ENCODE results near the gene COTL1. TPM values are rescaled to one million over a fixed set of nuclear protein-coding genes. Genes with fewer than 3 reads are reported as not detected.
A peak's percentile ranks its signal among the peaks of the same experiment; 100 is the strongest.

COTL1 gene
- total RNA-seq, 1 donor: 134 TPM

- no peak overlapping the region for H3K4me3 ChIP-seq (ENCODE audit: low read depth, low read length)
- no peak for TF ChIP-seq CTCF (IDR thresholded peaks at IDR 0.05; ENCODE audit: insufficient read depth, low read length)
- DNase-seq (ENCODE audit: low read depth): no peak
Observed at GRCh38 chr16:84614968-84615813, 2.7 kb downstream of the COTL1 start.

- DNase-seq (ENCODE audit: low read depth): no peak
- TF ChIP-seq CTCF (IDR thresholded peaks at IDR 0.05; ENCODE audit: insufficient read depth, low read length): no peak
- H3K4me3 ChIP-seq (ENCODE audit: low read depth, low read length): no peak overlapping the region
Observed at GRCh38 chr16:84614623-84614967, 3.3 kb downstream of the COTL1 start.

GRCh38 chr16:84614073-84614459, 3.8 kb downstream of the COTL1 start:
- TF ChIP-seq CTCF (IDR thresholded peaks at IDR 0.05; ENCODE audit: insufficient read depth, low read length): no peak
- no peak overlapping the region for H3K4me3 ChIP-seq (ENCODE audit: low read depth, low read length)
- DNase-seq (ENCODE audit: low read depth): no peak

GRCh38 chr16:84613408-84614072, 4.3 kb downstream of the COTL1 start:
- DNase-seq (ENCODE audit: low read depth): no peak
- no peak overlapping the region for H3K4me3 ChIP-seq (ENCODE audit: low read depth, low read length)
- TF ChIP-seq CTCF (IDR thresholded peaks at IDR 0.05; ENCODE audit: insufficient read depth, low read length): no peak

GRCh38 chr16:84612686-84613085, 5.2 kb downstream of the COTL1 start:
- no peak overlapping the region for H3K4me3 ChIP-seq (ENCODE audit: low read depth, low read length)
- no peak for TF ChIP-seq CTCF (IDR thresholded peaks at IDR 0.05; ENCODE audit: insufficient read depth, low read length)
- no peak for DNase-seq (ENCODE audit: low read depth)

GRCh38 chr16:84611041-84611440, 6.8 kb downstream of the COTL1 start:
- H3K4me3 ChIP-seq (ENCODE audit: low read depth, low read length): no peak overlapping the region
- peak; percentile 77 for DNase-seq (ENCODE audit: low read depth)
- no peak for TF ChIP-seq CTCF (IDR thresholded peaks at IDR 0.05; ENCODE audit: insufficient read depth, low read length)

Data from fibroblast of the aortic adventitia (primary cell).